ENCODE results near the gene TLE3. TPM values are rescaled to one million over a fixed set of nuclear protein-coding genes. Genes with fewer than 3 reads are reported as not detected.

TLE3 gene
- polyA plus RNA-seq, 3 donors, result 12.8 to 117 (median 23.6) TPM

GRCh38 chr15:70088887-70089691, 8.6 kb downstream of the TLE3 start:
- H3K9me3 ChIP-seq (replicated peaks in 1 of 2; ENCODE audit: control insufficient read depth in 1 of 2, insufficient read depth in 1 of 2, low read length in 2 of 2), result no peaks in the 10 kb centered on the region
- peaks cover 54% of the 10 kb centered on the region for H3K79me2 ChIP-seq (ENCODE audit: insufficient read depth, low read length)
- Mint-ChIP-seq H3K27me3 (ENCODE audit: low read depth in 3 of 3) (peaks cover 0 to 4% (median 2%) of the 10 kb centered on the region in 3 donors), H3K4me1 (peaks cover 84% of the 10 kb centered on the region), H3K36me3 (peaks cover 96 to 97% of the 10 kb centered on the region in 2 donors), H3K4me3 (no peak overlapping the region), H3K27ac (no peak overlapping the region), H3K9me3 (peaks cover 0 to 3% (median 0%) of the 10 kb centered on the region in 7 donors)
- H4K20me1 ChIP-seq (ENCODE audit: insufficient read depth, low read length), result peaks cover 100% of the 10 kb centered on the region
- H2AFZ ChIP-seq (ENCODE audit: insufficient read depth, low read depth, low read length, poor library complexity, severe bottlenecking), result no peak overlapping the region
- no peak overlapping the region for H3K4me3 ChIP-seq (replicated peaks in 1 of 3; ENCODE audit: low read depth in 2 of 3, low read length in 3 of 3)
- 92% methylated on average over 14 of the region's 23 CpGs for WGBS (ENCODE audit: insufficient coverage)
- no peak for DNase-seq
- no peak for TF ChIP-seq CTCF (IDR thresholded peaks at IDR 0.05)
- H3K27me3 ChIP-seq (ENCODE audit: control insufficient read depth in 2 of 2, insufficient read depth in 2 of 2, low read length in 2 of 2), result no peaks in the 10 kb centered on the region
- peaks cover 70 to 89% of the 10 kb centered on the region in 2 donors for H3K36me3 ChIP-seq (replicated peaks in 1 of 2; ENCODE audit: control insufficient read depth in 1 of 2, insufficient read depth in 2 of 2, low read length in 2 of 2)
- H3K4me2 ChIP-seq (replicated peaks; ENCODE audit: extremely low read depth, low read length, poor library complexity, severe bottlenecking), result no peak overlapping the region
- peaks cover 37 to 43% of the 10 kb centered on the region in 2 donors for H3K4me1 ChIP-seq (ENCODE audit: control insufficient read depth in 1 of 2, insufficient read depth in 2 of 2, low read length in 2 of 2)
- H3K9ac ChIP-seq (ENCODE audit: insufficient read depth, low read length, poor library complexity, severe bottlenecking), result no peak overlapping the region
- no peak overlapping the region for H3K27ac ChIP-seq (ENCODE audit: low read depth in 1 of 2, low read length in 2 of 2)
- intact Hi-C loops (cut with micrococcal nuclease), result no loop called here

DNA sequence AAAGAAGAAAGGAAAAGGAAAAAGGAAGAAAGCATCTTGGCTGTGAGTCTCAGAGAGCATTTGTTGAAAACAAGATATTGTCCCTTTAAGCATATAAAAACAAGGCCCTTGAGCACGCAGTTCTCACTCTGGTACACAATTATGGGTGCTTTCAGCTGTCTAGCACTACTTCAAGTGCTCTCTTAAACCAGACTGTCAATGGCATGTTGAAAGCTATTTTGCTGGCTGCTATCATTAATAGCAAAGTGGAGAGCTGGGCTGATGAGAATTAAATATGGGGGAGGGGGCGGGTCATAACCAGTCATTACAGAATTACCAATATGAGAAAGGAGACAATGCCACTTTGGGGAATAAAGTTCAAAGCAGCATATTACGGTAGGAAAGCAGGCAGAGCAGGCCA, 9.3 kb downstream of the TLE3 start:
- peaks cover 96 to 97% of the 10 kb centered on the region in 2 donors for H3K36me3 Mint-ChIP-seq
- no peak for TF ChIP-seq CTCF (IDR thresholded peaks at IDR 0.05)

More for the DNA sequence above, 9.3 kb downstream of the TLE3 start:
- Histone ChIP-seq H3K4me3 (replicated peaks in 1 of 3; ENCODE audit: low read depth in 2 of 3, low read length in 3 of 3) (no peak overlapping the region), H4K20me1 (ENCODE audit: insufficient read depth, low read length) (peaks cover 100% of the 10 kb centered on the region), H3K9me3 (replicated peaks in 1 of 2; ENCODE audit: control insufficient read depth in 1 of 2, insufficient read depth in 1 of 2, low read length in 2 of 2) (no peaks in the 10 kb centered on the region), H3K27me3 (ENCODE audit: control insufficient read depth in 2 of 2, insufficient read depth in 2 of 2, low read length in 2 of 2) (no peaks in the 10 kb centered on the region), H3K9ac (ENCODE audit: insufficient read depth, low read length, poor library complexity, severe bottlenecking) (no peak overlapping the region), H3K4me1 (ENCODE audit: control insufficient read depth in 1 of 2, insufficient read depth in 2 of 2, low read length in 2 of 2) (peaks cover 30 to 36% of the 10 kb centered on the region in 2 donors), H3K27ac (ENCODE audit: low read depth in 1 of 2, low read length in 2 of 2) (no peak overlapping the region), H3K4me2 (replicated peaks; ENCODE audit: extremely low read depth, low read length, poor library complexity, severe bottlenecking) (no peak overlapping the region), H2AFZ (ENCODE audit: insufficient read depth, low read depth, low read length, poor library complexity, severe bottlenecking) (no peak overlapping the region), H3K79me2 (ENCODE audit: insufficient read depth, low read length) (peaks cover 55% of the 10 kb centered on the region), H3K36me3 (replicated peaks in 1 of 2; ENCODE audit: control insufficient read depth in 1 of 2, insufficient read depth in 2 of 2, low read length in 2 of 2) (peaks cover 77 to 92% of the 10 kb centered on the region in 2 donors)
- Mint-ChIP-seq H3K4me3 (peak overlapping the region in 1 of 2 donors; percentile 51), H3K27me3 (ENCODE audit: low read depth in 3 of 3) (peaks cover 0 to 6% (median 2%) of the 10 kb centered on the region in 3 donors), H3K4me1 (peaks cover 83% of the 10 kb centered on the region), H3K9me3 (peaks cover 0 to 3% (median 0%) of the 10 kb centered on the region in 7 donors), H3K27ac (no peak overlapping the region)
- intact Hi-C loops (cut with micrococcal nuclease), result no loop called here
- no peak for DNase-seq
- 100% methylated on average over 1 of the region's 3 CpGs for WGBS (ENCODE audit: insufficient coverage)
